IPS-20b (cell line): ENCODE results near the gene SLC35G3.
"Not testable (repeated sequence)": the region's sequence is repeated elsewhere in the genome, so short reads cannot be mapped to it uniquely, and the experiment has no call there.

ENCODE experiments used
- H3K27ac ChIP-seq: one replicate; pipeline ENCODE4 v1.5.1; 2013; ENCODE audit warnings: low read length
- H3K27me3 ChIP-seq: 2 replicates; pipeline ENCODE4 v1.6.1; 2013; ENCODE audit warnings: mild to moderate bottlenecking, low read length, inconsistent platforms; ENCODE audit not compliant: insufficient read depth
- H3K36me3 ChIP-seq: 2 replicates; pipeline ENCODE4 v1.6.1; 2013; ENCODE audit warnings: low read depth, mild to moderate bottlenecking, inconsistent platforms, low read length, moderate library complexity; ENCODE audit not compliant: insufficient read depth
- H3K4me1 ChIP-seq: 2 replicates; pipeline ENCODE4 v1.6.1; 2013; ENCODE audit warnings: mild to moderate bottlenecking, control low read depth, inconsistent platforms, low read length, moderate library complexity; ENCODE audit not compliant: insufficient read depth
- H3K4me3 ChIP-seq: 2 replicates; pipeline ENCODE4 v1.5.1; 2013; ENCODE audit warnings: mild to moderate bottlenecking, low read length, inconsistent platforms
- H3K9ac ChIP-seq: 2 replicates; pipeline ENCODE4 v1.6.1; 2013; ENCODE audit warnings: low read depth, mild to moderate bottlenecking, inconsistent platforms, low read length, moderate library complexity
- H3K9me3 ChIP-seq: 2 replicates; pipeline ENCODE4 v1.6.1; 2013; ENCODE audit warnings: mild to moderate bottlenecking, low read depth, low read length, inconsistent platforms; ENCODE audit not compliant: insufficient read depth

SLC35G3 gene

DNA sequence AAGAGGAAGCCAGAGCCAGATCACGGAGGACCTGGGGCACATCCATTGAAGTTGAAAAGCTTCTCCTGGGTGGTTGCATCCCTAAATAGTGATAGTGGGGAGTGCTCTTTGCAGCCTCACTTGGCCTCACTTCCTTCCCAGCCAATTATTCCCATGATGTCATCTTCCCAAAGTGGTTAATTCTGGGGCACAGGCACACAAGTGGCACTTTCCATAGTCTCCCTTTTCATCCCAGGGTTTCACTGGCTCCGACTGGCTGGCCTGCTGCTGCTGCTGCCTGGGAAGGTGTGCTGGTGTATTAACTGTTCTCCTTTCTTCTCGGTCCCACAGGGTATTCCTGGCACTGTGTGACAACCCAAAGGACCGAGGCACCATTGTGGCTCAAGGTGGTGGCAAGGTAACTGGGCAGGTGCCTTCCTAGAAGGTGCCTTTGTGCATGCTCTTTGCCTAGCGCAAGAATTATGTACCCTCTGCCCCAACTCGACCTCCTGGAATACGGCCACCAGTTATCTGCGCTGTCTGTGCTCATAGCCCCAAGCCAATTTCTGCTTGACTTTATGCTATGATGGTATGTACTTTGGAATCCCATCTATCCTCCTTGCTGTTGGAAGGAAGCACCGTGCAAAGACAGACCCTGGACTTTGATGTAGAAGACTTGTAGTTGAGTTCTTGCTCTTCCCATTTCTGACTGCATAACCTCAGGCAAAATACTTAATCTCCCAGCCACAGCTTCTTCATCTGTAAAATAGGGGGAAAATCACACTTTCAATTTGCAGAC is 18.4 kb downstream of the SLC35G3 start:
- Histone ChIP-seq H3K4me1 (no peaks in the 10 kb centered on the region), H3K27me3 (no peaks in the 10 kb centered on the region), H3K27ac (no peak overlapping the region), H3K36me3 (no peaks in the 10 kb centered on the region), H3K9ac (no peak overlapping the region), H3K4me3 (no peak overlapping the region), H3K9me3 (no peaks in the 10 kb centered on the region)

- no peaks in the 10 kb centered on the region for H3K9me3 ChIP-seq
- no peak overlapping the region for H3K4me3 ChIP-seq
- H3K36me3 ChIP-seq = no peaks in the 10 kb centered on the region
- H3K27ac ChIP-seq = no peak overlapping the region
- H3K27me3 ChIP-seq = no peaks in the 10 kb centered on the region
- H3K9ac ChIP-seq = no peak overlapping the region
- no peaks in the 10 kb centered on the region for H3K4me1 ChIP-seq
Measured at GRCh38 chr17:35174835-35175334, 19.3 kb downstream of the SLC35G3 start.

DNA sequence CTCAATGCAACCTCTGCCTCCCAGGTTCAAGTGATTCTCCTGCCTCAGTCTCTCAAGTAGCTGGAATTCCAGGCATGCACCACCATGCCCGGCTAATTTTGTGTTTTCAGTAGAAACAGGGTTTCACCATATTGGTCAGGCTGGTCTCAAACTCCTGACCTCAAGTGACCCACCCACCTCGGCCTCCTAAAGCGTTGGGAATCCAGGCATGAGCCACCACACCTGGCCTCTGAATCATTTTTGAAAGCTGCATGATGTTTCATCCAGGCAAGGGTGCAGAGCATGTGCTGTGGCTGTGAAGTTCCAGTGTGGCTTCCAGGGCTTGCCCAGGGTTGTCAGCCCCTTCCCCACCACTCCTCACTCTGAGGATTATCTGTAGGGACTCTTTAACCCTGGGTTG is 21.9 kb downstream of the SLC35G3 start:
- not testable (repeated sequence) for H3K27me3 ChIP-seq, H3K36me3 ChIP-seq, H3K27ac ChIP-seq, H3K9me3 ChIP-seq, H3K9ac ChIP-seq, H3K4me3 ChIP-seq, H3K4me1 ChIP-seq

DNA sequence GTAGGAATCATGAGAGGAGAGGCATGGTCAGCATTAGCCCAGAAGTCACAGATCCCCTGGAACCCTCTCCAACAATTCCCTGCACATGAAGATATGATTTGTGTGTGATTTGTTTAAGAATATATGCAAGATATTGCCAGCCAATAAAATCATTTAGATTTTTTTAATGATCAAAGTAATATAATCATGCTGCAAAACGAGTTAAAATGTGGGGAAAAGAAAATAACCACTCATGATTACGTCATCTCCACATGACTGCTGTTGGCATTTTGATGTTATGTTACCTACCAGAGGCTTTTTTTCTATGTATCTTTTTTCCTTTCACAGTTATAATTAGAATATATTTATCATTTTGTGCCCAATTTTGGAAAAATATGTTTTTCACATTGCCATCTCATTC is 22.4 kb downstream of the SLC35G3 start:
- no peak overlapping the region for H3K9ac ChIP-seq
- H3K36me3 ChIP-seq = no peaks in the 10 kb centered on the region
- H3K4me1 ChIP-seq = no peaks in the 10 kb centered on the region
- H3K4me3 ChIP-seq = no peak overlapping the region
- no peaks in the 10 kb centered on the region for H3K27me3 ChIP-seq
- no peaks in the 10 kb centered on the region for H3K9me3 ChIP-seq
- H3K27ac ChIP-seq = no peak overlapping the region

- no peaks in the 10 kb centered on the region for H3K27me3 ChIP-seq
- no peak overlapping the region for H3K27ac ChIP-seq
- H3K9ac ChIP-seq = no peak overlapping the region
- no peaks in the 10 kb centered on the region for H3K4me1 ChIP-seq
- no peaks in the 10 kb centered on the region for H3K9me3 ChIP-seq
- no peak overlapping the region for H3K4me3 ChIP-seq
- H3K36me3 ChIP-seq = no peaks in the 10 kb centered on the region
Measured at GRCh38 chr17:35170968-35171771, 23.0 kb downstream of the SLC35G3 start.

- Histone ChIP-seq H3K27me3 (no peaks in the 10 kb centered on the region), H3K4me1 (no peaks in the 10 kb centered on the region), H3K9me3 (no peaks in the 10 kb centered on the region), H3K9ac (no peak overlapping the region), H3K36me3 (no peaks in the 10 kb centered on the region), H3K4me3 (no peak overlapping the region), H3K27ac (no peak overlapping the region)
Measured at GRCh38 chr17:35169835-35170363, 24.3 kb downstream of the SLC35G3 start.

GRCh38 chr17:35167666-35168065 is 26.5 kb downstream of the SLC35G3 start:
- Histone ChIP-seq H3K9me3 (no peaks in the 10 kb centered on the region), H3K4me1 (no peaks in the 10 kb centered on the region), H3K27me3 (no peaks in the 10 kb centered on the region), H3K9ac (no peak overlapping the region), H3K27ac (no peak overlapping the region), H3K36me3 (no peaks in the 10 kb centered on the region), H3K4me3 (no peak overlapping the region)

DNA sequence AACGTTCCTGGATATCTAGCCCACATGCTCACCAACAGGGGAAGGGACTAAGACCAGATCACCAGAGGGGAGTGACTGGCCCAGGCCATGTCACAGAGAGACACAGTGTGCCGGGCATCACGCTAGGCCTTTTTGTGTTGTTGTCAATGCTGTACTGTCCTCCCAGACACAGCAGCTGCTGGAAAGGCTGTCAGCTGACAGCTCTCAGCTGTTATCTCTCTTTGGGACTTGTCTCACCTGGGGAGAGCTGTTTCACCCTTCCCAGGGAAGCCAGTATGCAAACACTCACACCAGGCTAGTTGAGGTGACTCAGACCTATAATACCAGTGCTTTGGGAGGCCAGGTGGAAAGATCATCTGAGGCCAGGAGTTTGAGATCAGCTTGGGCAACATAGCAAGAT is 27.1 kb downstream of the SLC35G3 start:
- Histone ChIP-seq H3K9me3 (no peaks in the 10 kb centered on the region), H3K9ac (no peak overlapping the region), H3K4me1 (no peaks in the 10 kb centered on the region), H3K27me3 (no peaks in the 10 kb centered on the region), H3K4me3 (no peak overlapping the region), H3K27ac (no peak overlapping the region), H3K36me3 (no peaks in the 10 kb centered on the region)

- Histone ChIP-seq H3K27me3 (no peaks in the 10 kb centered on the region), H3K9ac (no peak overlapping the region), H3K4me3 (no peak overlapping the region), H3K36me3 (no peaks in the 10 kb centered on the region), H3K27ac (no peak overlapping the region), H3K9me3 (no peaks in the 10 kb centered on the region), H3K4me1 (no peaks in the 10 kb centered on the region)
Measured at GRCh38 chr17:35166526-35166925, 27.7 kb downstream of the SLC35G3 start.

DNA sequence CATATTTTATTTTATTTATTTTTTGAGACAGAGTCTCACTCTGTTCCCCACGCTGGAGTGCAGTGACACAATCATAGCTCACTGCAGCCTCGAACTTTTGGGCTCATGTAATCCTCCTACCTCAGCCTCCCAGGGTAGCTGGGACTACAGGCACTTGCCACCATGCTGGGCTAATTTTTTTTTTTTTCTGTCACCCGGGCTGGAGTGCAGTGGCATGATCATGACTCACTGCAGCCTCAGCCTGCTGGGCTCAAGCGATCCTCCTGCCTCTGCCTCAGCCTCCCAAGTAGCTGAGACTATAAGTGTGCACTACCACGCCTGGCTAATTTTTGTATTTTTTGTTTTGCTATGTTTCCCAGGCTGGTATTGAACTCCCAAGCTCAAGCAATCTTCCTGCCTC is 29.5 kb downstream of the SLC35G3 start:
- no peak overlapping the region for H3K27ac ChIP-seq
- no peaks in the 10 kb centered on the region for H3K4me1 ChIP-seq
- no peaks in the 10 kb centered on the region for H3K9me3 ChIP-seq
- H3K36me3 ChIP-seq = no peaks in the 10 kb centered on the region
- no peak overlapping the region for H3K4me3 ChIP-seq
- H3K27me3 ChIP-seq = no peaks in the 10 kb centered on the region
- no peak overlapping the region for H3K9ac ChIP-seq

- H3K9me3 ChIP-seq = no peaks in the 10 kb centered on the region
- no peak overlapping the region for H3K27ac ChIP-seq
- H3K27me3 ChIP-seq = no peaks in the 10 kb centered on the region
- H3K9ac ChIP-seq = no peak overlapping the region
- no peaks in the 10 kb centered on the region for H3K36me3 ChIP-seq
- H3K4me3 ChIP-seq = no peak overlapping the region
- H3K4me1 ChIP-seq = no peaks in the 10 kb centered on the region
Measured at GRCh38 chr17:35163886-35164285, 30.3 kb downstream of the SLC35G3 start.

DNA sequence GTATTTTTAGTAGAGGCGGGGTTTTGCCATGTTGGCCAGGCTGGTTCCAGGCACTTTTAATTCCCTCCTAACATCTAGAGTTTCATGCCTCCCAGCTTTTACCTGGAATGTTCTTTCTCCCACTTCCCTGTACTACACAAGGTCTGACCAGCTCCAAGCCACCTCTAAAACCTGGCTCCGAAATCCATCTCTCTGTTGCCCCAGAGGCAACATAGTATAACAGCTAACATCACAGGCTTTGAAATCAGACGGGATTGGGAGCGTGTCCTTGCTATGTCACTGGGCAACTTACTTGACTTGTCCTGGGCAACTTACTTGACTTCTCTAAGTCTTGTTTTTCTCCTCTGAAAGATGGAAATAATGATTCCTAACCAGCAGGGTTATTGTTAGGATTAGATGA is 31.4 kb downstream of the SLC35G3 start:
- Histone ChIP-seq H3K4me1 (no peaks in the 10 kb centered on the region), H3K27ac (no peak overlapping the region), H3K9me3 (no peaks in the 10 kb centered on the region), H3K9ac (no peak overlapping the region), H3K4me3 (no peak overlapping the region), H3K27me3 (no peaks in the 10 kb centered on the region), H3K36me3 (no peaks in the 10 kb centered on the region)
